Measurements from ENCODE around the gene CCN2.

Gene CCN2

GRCh38 chr6:131967948-131968347, 16.8 kb upstream of the CCN2 start:
- DNase-seq (ENCODE audit: low spot score) (no peak), FAIRE-seq (no peak)

GRCh38 chr6:131966443-131966842, 15.3 kb upstream of the CCN2 start:
- FAIRE-seq: no peak
- no peak for DNase-seq (ENCODE audit: low spot score)

GRCh38 chr6:131963063-131963462, 11.9 kb upstream of the CCN2 start:
- DNase-seq (ENCODE audit: low spot score) (no peak), FAIRE-seq (no peak)

DNA sequence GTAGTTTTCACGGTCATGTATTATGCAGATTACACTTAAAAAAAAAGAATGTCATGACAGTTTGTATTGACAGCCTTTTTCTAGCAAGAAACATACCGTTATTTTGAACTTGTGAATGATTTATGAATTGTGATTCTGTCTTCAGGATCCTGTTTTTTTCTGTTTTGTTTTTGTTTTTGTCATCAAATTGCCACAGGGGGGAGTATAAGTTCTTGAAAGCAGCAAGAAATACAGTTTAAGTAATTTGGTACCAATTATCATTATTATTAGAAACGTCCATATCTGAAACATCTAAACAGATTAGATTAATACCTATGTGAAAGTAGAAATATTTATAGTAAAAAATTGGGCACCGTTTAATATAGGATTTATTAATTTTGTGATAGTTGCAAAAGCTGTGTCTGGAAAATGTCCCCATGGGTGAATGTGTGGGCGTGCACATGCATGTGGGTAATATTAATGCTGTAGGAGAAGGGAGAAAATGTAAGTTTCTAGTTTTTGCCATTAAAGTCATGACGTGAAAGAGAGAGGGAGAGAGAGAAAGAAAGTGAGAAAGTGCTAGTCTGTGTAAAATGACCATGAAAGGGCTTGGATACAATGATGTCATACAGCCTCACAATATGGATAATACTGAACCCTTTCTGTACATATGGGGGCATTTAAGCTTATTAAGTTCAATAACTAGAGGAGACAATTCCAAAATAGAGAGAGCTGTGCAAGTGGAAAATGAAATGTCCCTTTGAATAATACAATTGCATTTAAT, 9.4 kb upstream of the CCN2 start:
- no peak for DNase-seq (ENCODE audit: low spot score)
- no peak for FAIRE-seq

DNA sequence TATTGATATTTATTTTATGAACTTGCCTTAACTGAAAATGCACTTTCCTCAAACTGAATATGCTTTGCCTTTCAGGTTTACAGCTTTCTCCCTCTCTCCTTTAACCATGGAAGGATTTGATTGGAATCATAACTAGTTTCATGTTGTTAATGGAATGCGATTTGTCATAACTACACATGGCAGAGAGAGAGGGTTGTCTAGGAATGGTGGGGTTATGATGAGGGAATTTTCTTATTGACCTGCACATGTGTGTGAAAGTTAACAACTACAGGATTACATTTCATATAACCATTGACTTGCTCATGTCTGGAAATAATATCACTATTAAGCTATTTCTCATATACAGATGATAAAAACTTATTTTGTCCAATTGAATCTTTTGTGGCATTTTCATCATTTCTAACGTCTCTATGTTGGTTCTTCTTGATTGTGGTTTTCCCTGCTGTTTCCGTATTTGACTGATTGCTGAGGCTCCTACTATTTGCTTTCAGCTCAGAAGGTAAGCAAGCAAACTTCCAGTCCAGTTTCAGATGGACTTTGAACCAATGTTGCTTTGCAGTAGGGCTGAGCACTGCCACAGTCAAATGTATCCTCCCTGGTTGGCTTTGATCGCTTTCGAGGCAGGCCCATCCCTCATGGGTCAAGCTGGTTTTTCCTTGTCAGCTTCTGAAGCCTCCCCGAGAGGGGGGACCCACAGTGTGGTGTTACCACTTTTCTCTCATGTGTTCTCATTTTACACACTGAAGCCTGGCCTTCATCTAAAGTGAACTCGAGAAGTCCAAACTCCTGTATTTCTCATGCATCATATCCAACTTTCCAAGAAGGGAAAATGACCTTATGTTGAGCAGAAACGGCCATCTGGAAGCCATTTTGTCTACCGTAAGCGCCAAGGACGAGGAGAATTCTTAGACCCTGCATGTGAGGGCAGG, 7.6 kb upstream of the CCN2 start:
- FAIRE-seq: no peak
- DNase-seq (ENCODE audit: low spot score): no peak

GRCh38 chr6:131958095-131958494, 6.9 kb upstream of the CCN2 start:
- no peak for DNase-seq (ENCODE audit: low spot score)
- FAIRE-seq: no peak

DNA sequence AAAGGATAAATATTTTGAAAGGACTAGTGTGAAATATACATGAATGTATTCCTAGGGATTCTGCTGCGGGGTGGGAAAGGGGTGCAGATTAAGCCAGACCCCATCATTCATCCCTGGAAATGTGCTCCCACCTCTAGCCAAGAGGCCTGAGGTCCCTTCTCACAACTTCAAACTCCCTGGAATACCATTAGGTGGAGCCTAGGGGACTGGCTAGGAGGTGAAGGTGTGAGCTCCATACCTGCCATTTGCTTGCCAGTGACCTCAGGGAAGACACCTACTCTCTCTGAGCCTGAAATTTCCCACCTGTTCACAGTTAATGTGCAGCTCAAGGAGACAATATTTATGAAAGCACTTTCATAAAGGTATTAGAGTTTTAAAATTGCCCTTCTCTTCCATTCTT, 4.7 kb upstream of the CCN2 start:
- DNase-seq (ENCODE audit: low spot score) (no peak), FAIRE-seq (no peak)

DNA sequence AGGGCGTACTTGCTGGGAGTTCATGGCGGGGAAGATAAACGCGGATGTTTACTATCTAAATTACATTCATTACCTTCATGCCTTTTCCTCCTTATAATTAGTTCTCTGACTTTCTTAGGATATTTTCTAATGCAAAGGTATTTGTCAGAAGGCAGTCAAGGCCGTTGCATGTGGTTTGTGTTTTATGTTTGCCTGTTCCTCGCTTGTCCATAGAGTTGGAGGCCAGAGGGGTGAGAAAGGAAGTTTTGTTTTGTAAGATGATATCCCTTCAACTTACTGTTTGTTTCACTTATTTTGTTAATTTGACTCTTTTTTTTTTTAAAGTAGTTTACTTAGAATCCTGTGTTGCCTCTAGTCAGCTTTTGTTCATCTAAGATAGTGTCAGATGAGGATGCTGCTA, 4.0 kb upstream of the CCN2 start:
- DNase-seq (ENCODE audit: low spot score) (no peak), FAIRE-seq (no peak)

GRCh38 chr6:131954775-131955107, 3.6 kb upstream of the CCN2 start:
- DNase-seq (ENCODE audit: low spot score) (peak; percentile 75), FAIRE-seq (no peak)

DNA sequence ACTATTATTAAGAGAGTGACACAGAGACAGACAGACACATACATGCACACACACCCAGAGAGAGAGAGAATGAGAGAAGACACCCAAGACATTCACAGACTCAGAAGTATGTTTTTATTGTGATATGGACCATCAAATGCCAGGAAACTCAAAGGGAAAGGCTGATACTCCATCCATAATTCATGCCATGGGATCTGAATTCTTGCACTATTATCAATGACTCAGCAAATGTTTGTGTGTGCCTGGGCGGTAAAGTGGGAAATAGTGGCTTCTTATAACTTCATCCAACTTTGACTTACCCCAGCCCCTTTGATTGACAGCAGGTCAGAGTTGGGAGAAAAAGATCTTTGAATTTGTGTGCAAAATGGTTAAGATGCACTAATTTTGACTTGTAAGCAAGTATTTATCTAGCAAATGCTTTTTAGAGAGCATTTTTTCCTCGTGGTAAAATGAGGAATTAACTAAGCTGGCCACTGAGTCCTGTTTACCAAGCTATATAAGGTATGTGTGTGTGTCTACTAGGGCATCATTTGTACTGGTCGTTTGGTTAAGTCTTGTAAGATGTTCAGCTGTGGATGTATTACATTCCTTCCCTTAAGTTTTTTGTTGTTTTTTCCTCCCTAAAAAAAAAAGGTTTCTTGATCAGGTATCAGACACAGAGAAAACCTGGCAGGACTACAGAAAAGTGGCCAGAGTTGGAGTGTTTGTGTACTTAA, 3.0 kb upstream of the CCN2 start:
- FAIRE-seq: no peak

GRCh38 chr6:131952886-131953509, 1.8 kb upstream of the CCN2 start:
- FAIRE-seq (no peak), DNase-seq (ENCODE audit: low spot score) (no peak)

More for the DNA sequence above, 3.0 kb upstream of the CCN2 start:
- DNase-seq (ENCODE audit: low spot score): no peak

DNA sequence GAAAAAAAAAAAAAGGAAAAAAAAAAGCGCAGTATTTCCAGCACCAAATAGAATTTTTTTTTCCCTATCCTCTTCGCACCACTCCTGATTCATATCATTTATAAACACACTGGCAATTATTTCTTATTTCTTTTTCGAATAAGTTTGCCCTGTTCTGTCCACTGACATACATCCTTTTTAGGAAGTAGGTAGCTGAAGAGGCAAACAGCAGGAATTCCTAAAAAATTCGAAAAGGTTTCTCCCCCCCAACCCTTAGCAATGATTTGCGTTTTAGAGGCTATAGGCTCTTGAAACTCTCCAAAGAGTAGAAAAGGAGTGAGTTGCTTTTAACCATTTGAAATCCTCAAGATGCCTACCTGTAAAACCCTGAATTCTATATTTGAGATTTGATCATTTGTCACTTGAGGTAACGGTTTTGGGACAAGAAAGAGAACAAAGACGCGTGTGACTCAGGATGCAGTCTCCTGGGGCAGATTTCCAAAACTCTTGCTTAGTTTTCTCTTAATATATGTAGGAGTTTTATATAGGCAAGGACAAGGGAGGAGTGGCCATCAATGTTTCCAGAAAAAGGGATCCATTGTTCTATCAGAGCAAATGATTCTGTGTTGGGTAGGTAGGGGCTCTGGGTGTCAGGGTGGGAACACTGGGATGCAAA, 531 bp upstream of the CCN2 start:
- DNase-seq (ENCODE audit: low spot score): no peak
- FAIRE-seq: no peak

GRCh38 chr6:131949909-131950766, 1.0 kb downstream of the CCN2 start:
- DNase-seq (ENCODE audit: low spot score) (peak; percentile 83), FAIRE-seq (peak; percentile 91)

GRCh38 chr6:131949620-131949908, 1.6 kb downstream of the CCN2 start:
- no peak for FAIRE-seq
- DNase-seq (ENCODE audit: low spot score): no peak

- DNase-seq (ENCODE audit: low spot score) (no peak), FAIRE-seq (no peak)
These were observed 2.2 kb downstream of the CCN2 start for GRCh38 chr6:131948692-131949619.

DNA sequence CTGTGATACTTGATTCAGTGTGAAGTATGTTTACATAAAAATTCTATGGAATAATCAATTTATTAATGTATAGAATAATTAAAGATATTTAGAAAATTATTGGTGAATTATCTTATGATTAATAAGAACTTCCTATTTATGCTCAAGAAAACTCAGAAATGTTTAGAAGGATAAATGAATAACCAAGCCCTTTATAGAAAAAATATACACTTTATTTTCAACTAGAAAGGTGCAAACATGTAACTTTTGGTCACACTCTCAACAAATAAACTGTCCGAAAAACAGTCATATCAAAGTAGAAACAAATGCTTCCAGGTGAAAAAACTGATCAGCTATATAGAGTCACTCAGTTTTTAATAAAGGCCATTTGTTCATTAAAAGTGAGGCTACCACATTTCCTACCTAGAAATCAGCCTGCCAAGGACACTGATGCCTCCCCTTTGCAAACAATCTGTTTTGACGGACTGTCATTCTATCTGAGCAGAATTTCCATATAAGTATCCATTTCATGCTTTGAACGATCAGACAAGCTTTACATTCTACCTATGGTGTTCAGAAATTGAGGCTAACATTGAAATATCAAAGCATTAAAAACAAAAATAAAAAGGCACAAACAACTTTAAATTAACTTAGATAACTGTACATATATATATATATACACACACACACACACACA, 3.0 kb downstream of the CCN2 start:
- DNase-seq (ENCODE audit: low spot score) (no peak), FAIRE-seq (no peak)

- FAIRE-seq: no peak
- DNase-seq (ENCODE audit: low spot score): no peak
These were observed 3.9 kb downstream of the CCN2 start for GRCh38 chr6:131946992-131947955.
